LNCaP clone FGC (cell line): ENCODE data around the gene MTF2.

Experiments used
- DNase-seq: peaks from one replicate; pipeline ENCODE4 v3.0.0-alpha.2; 2011; ENCODE audit warnings: low read depth
- H3K4me3 ChIP-seq: 2 replicates; pipeline ENCODE4 v1.5.1; 2011; ENCODE audit warnings: mild to moderate bottlenecking, low read depth, low read length, control low read depth
- TF ChIP-seq, protein P1 (sequence below): IDR thresholded peaks from 2 replicates; pipeline ENCODE4 v1.5.1; 2012; ENCODE audit warnings: mild to moderate bottlenecking; ENCODE audit not compliant: control insufficient read depth, insufficient read depth; ENCODE audit errors: extremely low read depth

MTF2 gene

DNA sequence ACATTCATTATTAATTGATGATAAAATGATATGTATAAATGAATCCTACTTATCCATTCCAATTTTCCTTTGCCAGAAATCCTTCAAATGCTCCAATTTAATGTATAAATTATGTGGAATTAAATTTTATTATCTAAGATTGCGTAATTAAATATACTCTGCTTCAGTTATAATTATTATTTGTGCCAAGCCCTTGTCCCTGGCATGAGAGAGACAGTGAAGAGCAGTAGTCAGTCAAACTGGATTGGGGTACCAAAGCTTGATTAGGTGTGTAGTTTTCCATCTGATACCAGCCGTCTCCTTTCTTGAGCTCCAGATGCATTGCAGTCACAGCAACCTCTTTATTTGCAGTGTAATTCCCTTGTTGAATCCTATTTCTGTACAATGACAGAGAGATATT is 22.4 kb upstream of the MTF2 start:
- no peak for DNase-seq
- TF ChIP-seq, protein P1, sequence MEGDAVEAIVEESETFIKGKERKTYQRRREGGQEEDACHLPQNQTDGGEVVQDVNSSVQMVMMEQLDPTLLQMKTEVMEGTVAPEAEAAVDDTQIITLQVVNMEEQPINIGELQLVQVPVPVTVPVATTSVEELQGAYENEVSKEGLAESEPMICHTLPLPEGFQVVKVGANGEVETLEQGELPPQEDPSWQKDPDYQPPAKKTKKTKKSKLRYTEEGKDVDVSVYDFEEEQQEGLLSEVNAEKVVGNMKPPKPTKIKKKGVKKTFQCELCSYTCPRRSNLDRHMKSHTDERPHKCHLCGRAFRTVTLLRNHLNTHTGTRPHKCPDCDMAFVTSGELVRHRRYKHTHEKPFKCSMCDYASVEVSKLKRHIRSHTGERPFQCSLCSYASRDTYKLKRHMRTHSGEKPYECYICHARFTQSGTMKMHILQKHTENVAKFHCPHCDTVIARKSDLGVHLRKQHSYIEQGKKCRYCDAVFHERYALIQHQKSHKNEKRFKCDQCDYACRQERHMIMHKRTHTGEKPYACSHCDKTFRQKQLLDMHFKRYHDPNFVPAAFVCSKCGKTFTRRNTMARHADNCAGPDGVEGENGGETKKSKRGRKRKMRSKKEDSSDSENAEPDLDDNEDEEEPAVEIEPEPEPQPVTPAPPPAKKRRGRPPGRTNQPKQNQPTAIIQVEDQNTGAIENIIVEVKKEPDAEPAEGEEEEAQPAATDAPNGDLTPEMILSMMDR = no peak
- no peak overlapping the region for H3K4me3 ChIP-seq

GRCh38 chr1:93061895-93062792 is 16.9 kb upstream of the MTF2 start:
- TF ChIP-seq, protein P1 = peak; percentile 79
- no peak overlapping the region for H3K4me3 ChIP-seq
- DNase-seq = no peak

DNA sequence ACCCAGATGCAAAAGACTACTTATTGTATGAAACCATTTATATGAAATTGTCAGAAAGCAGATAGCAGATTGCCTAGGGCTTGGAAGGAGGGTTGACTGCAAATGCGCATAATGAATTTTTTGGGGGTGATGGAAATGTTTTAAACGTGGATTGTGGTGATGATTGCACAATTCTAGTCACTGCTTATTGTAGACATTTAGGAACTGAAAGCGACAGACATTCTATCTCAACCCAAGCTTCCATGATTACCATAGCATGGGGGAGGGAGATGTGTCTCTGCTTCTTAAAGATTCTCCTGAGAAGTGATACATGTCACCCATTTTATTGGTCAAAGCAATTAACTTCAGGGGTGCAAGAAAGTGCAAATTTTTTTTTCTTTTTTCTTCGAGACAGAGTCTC is 2.8 kb upstream of the MTF2 start:
- no peak overlapping the region for H3K4me3 ChIP-seq
- no peak for DNase-seq
- TF ChIP-seq, protein P1 = no peak

GRCh38 chr1:93078203-93078602 is 880 bp upstream of the MTF2 start:
- H3K4me3 ChIP-seq = peak overlapping the region; percentile 99
- TF ChIP-seq, protein P1 = no peak
- DNase-seq = no peak

- H3K4me3 ChIP-seq = peak overlapping the region; percentile 99
- TF ChIP-seq, protein P1 = no peak
- no peak for DNase-seq
Observed at GRCh38 chr1:93078638-93078985, 471 bp upstream of the MTF2 start.

- DNase-seq = no peak
Observed at GRCh38 chr1:93079685-93080141, 630 bp downstream of the MTF2 start.

More at GRCh38 chr1:93079685-93080141, 630 bp downstream of the MTF2 start:
- peak overlapping the region; percentile 99 for H3K4me3 ChIP-seq
- TF ChIP-seq, protein P1 = no peak
